Common myeloid progenitor, CD34-positive (primary cell): Measurements from ENCODE around the gene TRUB2.

Experiments
- CTCF ChIA-PET: fragments of 350-600 bp; sonication (Branson Sonifier 250); formaldehyde crosslinking; loops from one replicate; lab custom pipeline; 2021; ENCODE audit warnings: antibody characterized with exemption; lab: Charles Lee
- POLR2A ChIA-PET: fragments of 350-600 bp; sonication (Branson Sonifier 250); formaldehyde crosslinking; loops from one replicate; lab custom pipeline; 2021; ENCODE audit warnings: antibody characterized with exemption; lab: Charles Lee
- DNase-seq, 3 donors: peaks; one replicate each; pipeline versions ENCODE4 v3.0.0 to v3.0.0-alpha.2; 2013
- H3K27ac ChIP-seq, 2 experiments: 1 replicate in 1 of 2; 2 replicates in 1 of 2; pipeline ENCODE4 v1.7.0; 2013; ENCODE audit warnings: inconsistent platforms in 2 of 2, low read length in 2 of 2, mild to moderate bottlenecking in 2 of 2, low read depth in 1 of 2, moderate library complexity in 1 of 2; ENCODE audit not compliant: severe bottlenecking in 2 of 2, insufficient read depth in 1 of 2, poor library complexity in 1 of 2
- H3K27me3 ChIP-seq, 5 experiments: replicated peaks in 2 of 5; 1 replicate in 3 of 5; 2 replicates in 2 of 5; pipeline versions ENCODE4 v1.6.1 to v1.7.0; 2013; ENCODE audit warnings: low read length in 4 of 5, mild to moderate bottlenecking in 2 of 5, moderate library complexity in 2 of 5, inconsistent platforms in 1 of 5; ENCODE audit not compliant: insufficient read depth in 5 of 5, control insufficient read depth in 4 of 5
- H3K36me3 ChIP-seq, 4 experiments: 1 replicate in 2 of 4; 2 replicates in 2 of 4; pipeline versions ENCODE4 v1.6.1 to v1.7.0; 2013; ENCODE audit warnings: low read length in 3 of 4, control low read depth in 1 of 4, mild to moderate bottlenecking in 1 of 4; ENCODE audit not compliant: control insufficient read depth in 4 of 4, insufficient read depth in 4 of 4
- H3K4me1 ChIP-seq, 4 experiments: 1 replicate in 3 of 4; 2 replicates in 1 of 4; pipeline versions ENCODE4 v1.6.1 to v1.7.1; 2013; ENCODE audit warnings: low read length in 3 of 4, mild to moderate bottlenecking in 3 of 4, control low read depth in 1 of 4, inconsistent platforms in 1 of 4, moderate library complexity in 1 of 4; ENCODE audit not compliant: control insufficient read depth in 4 of 4, insufficient read depth in 4 of 4; ENCODE audit errors: control extremely low read depth in 1 of 4
- H3K4me3 ChIP-seq, 7 experiments: 1 replicate in 4 of 7; 2 replicates in 3 of 7; pipeline versions ENCODE4 v1.5.1 to v1.7.0; 2013; ENCODE audit warnings: mild to moderate bottlenecking in 7 of 7, low read length in 6 of 7, moderate library complexity in 6 of 7, inconsistent platforms in 2 of 7, low read depth in 2 of 7, control low read depth in 1 of 7; ENCODE audit not compliant: insufficient read depth in 4 of 7, control insufficient read depth in 1 of 7; ENCODE audit errors: extremely low read depth in 1 of 7
- H3K9me3 ChIP-seq, 5 experiments: 1 replicate in 4 of 5; 2 replicates in 1 of 5; pipeline versions ENCODE4 v1.6.1 to v1.7.1; 2013; ENCODE audit warnings: low read length in 4 of 5, mild to moderate bottlenecking in 2 of 5, inconsistent platforms in 1 of 5, low read depth in 1 of 5, moderate library complexity in 1 of 5; ENCODE audit not compliant: control insufficient read depth in 4 of 5, insufficient read depth in 2 of 5; ENCODE audit errors: control extremely low read depth in 1 of 5
- WGBS: methylation state at CpG from one replicate; pipeline ENCODE4 v1.1.5; 2013; ENCODE audit not compliant: insufficient coverage; 5-methylcytosine and 5-hydroxymethylcytosine counted together

TRUB2 gene

DNA sequence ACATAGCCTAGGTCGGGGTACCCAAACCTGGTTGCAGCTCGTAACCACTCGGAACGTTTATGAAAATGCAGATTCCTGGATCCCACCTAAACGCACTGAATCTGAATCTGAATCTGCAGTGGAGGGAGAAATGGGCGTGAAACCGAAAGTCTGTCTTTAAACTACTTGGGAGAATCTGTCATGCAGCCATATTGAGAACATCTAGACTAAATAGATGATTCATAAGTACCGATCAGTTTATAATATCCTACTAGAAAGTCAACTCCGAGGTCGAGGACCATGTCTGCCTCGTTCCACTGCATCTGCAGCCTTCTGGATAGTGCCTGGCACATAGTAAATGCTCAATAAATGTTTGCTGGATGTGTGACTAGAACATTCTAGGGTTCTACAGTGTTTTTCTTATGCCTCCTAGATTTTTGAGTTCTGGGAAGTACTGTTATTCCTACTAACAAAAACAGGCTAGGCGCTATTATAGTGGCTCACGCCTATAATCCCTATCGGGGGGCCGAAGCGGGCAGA, 1.0 kb upstream of the TRUB2 start:
- DNase-seq = peak in 2 of 3 donors; percentile 25 to 61
- CTCF ChIA-PET = no interaction called here
- Histone ChIP-seq H3K27me3 (no peaks in the 10 kb centered on the region), H3K4me1 (peaks cover 13 to 22% (median 18%) of the 10 kb centered on the region in 4 experiments), H3K9me3 (no peaks in the 10 kb centered on the region), H3K27ac (peak overlapping the region; percentile 88 to 94), H3K4me3 (peak overlapping the region; percentile 82 to 99 (median 90)), H3K36me3 (peaks cover 0 to 34% (median 20%) of the 10 kb centered on the region in 4 experiments)
- WGBS = 0% methylated on average over 5 of the region's 16 CpGs
- POLR2A ChIA-PET = no interaction called here

DNA sequence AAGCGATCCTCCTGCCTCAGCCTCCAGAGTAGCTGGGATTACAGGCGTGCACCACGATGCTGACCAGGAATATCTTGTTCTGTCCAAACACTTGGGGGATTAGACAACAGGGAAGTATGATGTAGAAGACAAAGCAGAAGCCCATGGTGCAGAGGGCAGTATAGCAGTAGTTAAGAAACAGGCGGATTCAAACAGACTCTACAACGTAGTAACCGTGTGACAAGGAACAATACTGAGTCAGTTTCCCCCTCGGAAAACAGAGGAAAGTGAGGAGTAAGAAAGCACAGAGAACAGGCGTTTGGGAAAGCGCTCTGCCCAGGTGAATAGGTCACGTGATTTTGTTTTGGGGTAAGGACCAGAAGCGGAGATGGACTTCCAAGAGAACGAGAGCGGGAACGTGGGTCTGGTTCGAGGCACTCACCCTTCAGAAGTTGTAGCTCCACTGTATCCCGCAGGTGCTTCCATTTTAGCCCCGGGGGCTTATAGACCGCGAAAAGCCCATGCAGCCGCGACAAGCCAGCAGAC, 306 bp downstream of the TRUB2 start:
- H3K4me3 ChIP-seq = peak overlapping the region; percentile 82 to 99 (median 90)
- no peaks in the 10 kb centered on the region for H3K27me3 ChIP-seq
- CTCF ChIA-PET = interaction anchor here (0.6 to 1.4 kb wide), 2 partner anchors 8 to 135 kb away, joined by 3 read pairs; no protein-coding TSS in a partner anchor
- no peak for DNase-seq
- POLR2A ChIA-PET = interaction anchor here (0.6 to 1.1 kb wide), 2 partner anchors 12 to 60 kb away, joined by 3 read pairs; no protein-coding TSS in a partner anchor
- H3K4me1 ChIP-seq = peaks cover 13 to 22% (median 18%) of the 10 kb centered on the region in 4 experiments
- H3K9me3 ChIP-seq = no peaks in the 10 kb centered on the region
- H3K36me3 ChIP-seq = peaks cover 5 to 33% (median 22%) of the 10 kb centered on the region in 4 experiments
- 4% methylated on average over 20 of the region's 21 CpGs for WGBS
- H3K27ac ChIP-seq = peak overlapping the region in 1 of 2 experiments; percentile 94

DNA sequence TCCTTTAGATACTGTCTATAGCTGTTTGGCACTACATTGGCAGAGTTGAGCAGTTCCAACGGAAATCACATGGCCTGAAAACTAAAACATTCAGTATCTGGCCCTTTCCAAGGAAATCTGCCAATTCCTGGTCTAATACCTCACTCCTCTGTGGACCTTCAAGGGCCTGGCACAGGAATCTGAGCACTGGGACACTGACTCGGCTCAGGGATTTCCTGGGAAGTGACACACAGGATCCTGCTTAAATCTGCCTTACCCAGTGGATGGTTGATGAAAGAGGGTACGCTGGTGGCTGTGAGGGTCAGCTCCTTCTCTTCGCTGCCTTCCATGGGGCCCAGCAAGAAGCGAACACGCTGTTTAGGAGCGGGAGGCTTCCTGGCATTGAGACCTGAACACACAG, 904 bp downstream of the TRUB2 start:
- Histone ChIP-seq H3K27ac (peak overlapping the region in 1 of 2 experiments; percentile 94), H3K36me3 (peaks cover 7 to 39% (median 26%) of the 10 kb centered on the region in 4 experiments), H3K4me3 (peak overlapping the region; percentile 82 to 99 (median 90)), H3K27me3 (no peaks in the 10 kb centered on the region), H3K9me3 (no peaks in the 10 kb centered on the region), H3K4me1 (peaks cover 13 to 22% (median 18%) of the 10 kb centered on the region in 4 experiments)
- WGBS = 100% methylated on average over 1 of the region's 7 CpGs
- no peak for DNase-seq
- CTCF ChIA-PET = interaction anchor here (0.6 to 1.8 kb wide), 3 partner anchors 8 to 136 kb away, joined by 3 to 4 read pairs (median 3); no protein-coding TSS in a partner anchor
- POLR2A ChIA-PET = interaction anchor here (1.1 kb wide), 1 partner anchor 11 kb away, joined by 3 read pairs; no protein-coding TSS in a partner anchor

DNA sequence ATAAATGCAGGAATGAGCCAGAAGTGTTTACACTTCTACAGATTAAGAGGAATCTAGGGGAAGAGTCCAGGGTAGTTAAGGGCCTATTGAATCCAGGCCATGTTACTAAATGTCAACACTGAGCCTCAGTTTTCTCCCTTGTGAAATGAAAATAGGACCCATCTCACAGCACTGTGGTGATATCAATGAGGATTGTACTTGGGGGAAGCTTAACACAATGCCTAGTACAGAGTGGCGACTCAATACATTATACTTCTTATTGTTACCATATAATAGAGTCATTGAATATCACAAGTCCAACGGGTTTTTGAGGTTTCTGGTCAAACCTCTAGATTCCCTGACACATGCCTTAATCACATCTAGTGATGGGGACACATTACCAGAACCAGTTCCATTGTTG, 4.6 kb downstream of the TRUB2 start:
- Histone ChIP-seq H3K27me3 (no peaks in the 10 kb centered on the region), H3K9me3 (no peaks in the 10 kb centered on the region), H3K4me3 (no peak overlapping the region), H3K27ac (no peak overlapping the region), H3K36me3 (peaks cover 11 to 46% (median 32%) of the 10 kb centered on the region in 4 experiments), H3K4me1 (peaks cover 7 to 10% (median 9%) of the 10 kb centered on the region in 4 experiments)
- ChIA-PET CTCF (no interaction called here), POLR2A (interaction anchor here (0.6 kb wide), 2 partner anchors 24 to 34 kb away, joined by 3 read pairs; no protein-coding TSS in a partner anchor)
- DNase-seq = no peak
- WGBS = 89% methylated on average over 1 of the region's 2 CpGs

DNA sequence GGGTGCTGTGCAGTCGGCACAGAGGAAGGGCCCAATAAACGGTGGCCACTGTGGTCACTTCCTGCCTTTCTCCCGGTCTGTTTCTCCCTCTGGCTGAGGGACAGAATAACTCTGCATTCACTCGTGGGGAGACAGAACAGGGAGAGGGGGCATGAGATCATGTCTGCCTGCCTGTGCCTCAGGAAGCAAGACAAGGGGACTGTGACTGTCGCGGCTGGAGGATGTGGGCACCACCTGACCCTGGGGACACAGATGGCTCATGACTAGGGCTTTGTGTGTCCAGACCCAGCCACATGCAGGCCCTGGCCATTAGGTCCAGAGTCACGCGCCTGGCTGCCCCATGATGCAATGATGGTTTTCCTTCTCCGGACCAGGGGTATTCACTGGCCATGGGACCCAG, 5.8 kb downstream of the TRUB2 start:
- H3K27me3 ChIP-seq = no peaks in the 10 kb centered on the region
- no peak overlapping the region for H3K4me3 ChIP-seq
- peaks cover 11 to 48% (median 34%) of the 10 kb centered on the region in 4 experiments for H3K36me3 ChIP-seq
- peaks cover 3 to 4% (median 3%) of the 10 kb centered on the region in 4 experiments for H3K4me1 ChIP-seq
- H3K27ac ChIP-seq = no peak overlapping the region
- no peak for DNase-seq
- CTCF ChIA-PET = no interaction called here
- POLR2A ChIA-PET = no interaction called here
- WGBS = 86% methylated on average over 6 of the region's 9 CpGs
- H3K9me3 ChIP-seq = no peaks in the 10 kb centered on the region

DNA sequence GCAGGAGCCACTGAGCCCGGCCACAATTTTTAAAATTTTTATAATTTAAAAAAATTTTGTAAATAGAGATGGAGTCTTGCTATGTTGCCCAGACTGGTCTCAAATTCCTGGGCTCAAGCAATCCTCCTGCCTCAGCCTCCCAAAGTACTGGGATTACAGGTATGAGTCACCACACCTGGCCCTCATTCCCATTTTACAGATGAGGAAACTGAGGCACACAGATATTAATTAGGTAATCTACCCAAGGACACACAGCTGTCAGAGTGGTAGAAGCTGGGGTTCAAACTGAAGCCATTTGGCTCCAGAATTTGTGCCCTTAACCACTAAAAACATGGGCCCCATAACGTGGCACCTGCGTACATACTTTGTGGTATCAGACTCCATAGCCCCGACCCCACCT, 7.5 kb downstream of the TRUB2 start:
- WGBS = 89% methylated on average over 3 of the region's 4 CpGs

DNA sequence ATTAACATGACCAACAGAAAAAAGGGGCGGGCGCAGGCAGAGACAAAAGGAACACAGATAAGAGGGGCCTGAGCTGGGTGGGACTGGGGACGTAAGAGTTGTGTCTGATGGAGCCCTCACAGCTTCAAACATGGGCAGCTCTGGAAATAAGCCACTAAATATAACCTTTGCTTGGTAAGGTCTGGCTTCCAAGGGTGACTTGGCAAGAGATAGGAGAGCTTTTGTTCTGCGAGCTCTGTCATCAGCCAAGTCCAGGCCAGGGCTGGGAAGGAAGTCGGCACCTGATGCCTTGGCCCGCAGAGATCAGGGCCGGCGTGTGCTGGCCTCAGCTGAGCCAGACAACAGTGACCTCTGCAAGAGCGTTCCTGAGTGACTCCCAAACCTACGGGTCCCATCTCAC, 11.8 kb downstream of the TRUB2 start:
- ChIA-PET CTCF (interaction anchor here (1.2 to 2.0 kb wide), 3 partner anchors 10 to 40 kb away, joined by 3 to 5 read pairs (median 3); no protein-coding TSS in a partner anchor), POLR2A (interaction anchor here (0.6 to 0.7 kb wide), 2 partner anchors 11 to 41 kb away, joined by 3 read pairs; no protein-coding TSS in a partner anchor)
- Histone ChIP-seq H3K36me3 (peaks cover 12 to 53% (median 41%) of the 10 kb centered on the region in 4 experiments), H3K4me3 (no peak overlapping the region), H3K27ac (no peak overlapping the region), H3K27me3 (no peaks in the 10 kb centered on the region), H3K9me3 (no peaks in the 10 kb centered on the region), H3K4me1 (no peaks in the 10 kb centered on the region)
- DNase-seq = no peak
- 98% methylated on average over 9 of the region's 10 CpGs for WGBS

More for the DNA sequence above, 7.5 kb downstream of the TRUB2 start:
- CTCF ChIA-PET = no interaction called here
- Histone ChIP-seq H3K9me3 (no peaks in the 10 kb centered on the region), H3K27ac (no peak overlapping the region), H3K4me1 (no peaks in the 10 kb centered on the region), H3K4me3 (no peak overlapping the region), H3K36me3 (peaks cover 14 to 65% (median 49%) of the 10 kb centered on the region in 4 experiments), H3K27me3 (no peaks in the 10 kb centered on the region)
- POLR2A ChIA-PET = no interaction called here
- no peak for DNase-seq
